Measurements from ENCODE around the gene SPOCK1.

The SPOCK1 gene

DNA sequence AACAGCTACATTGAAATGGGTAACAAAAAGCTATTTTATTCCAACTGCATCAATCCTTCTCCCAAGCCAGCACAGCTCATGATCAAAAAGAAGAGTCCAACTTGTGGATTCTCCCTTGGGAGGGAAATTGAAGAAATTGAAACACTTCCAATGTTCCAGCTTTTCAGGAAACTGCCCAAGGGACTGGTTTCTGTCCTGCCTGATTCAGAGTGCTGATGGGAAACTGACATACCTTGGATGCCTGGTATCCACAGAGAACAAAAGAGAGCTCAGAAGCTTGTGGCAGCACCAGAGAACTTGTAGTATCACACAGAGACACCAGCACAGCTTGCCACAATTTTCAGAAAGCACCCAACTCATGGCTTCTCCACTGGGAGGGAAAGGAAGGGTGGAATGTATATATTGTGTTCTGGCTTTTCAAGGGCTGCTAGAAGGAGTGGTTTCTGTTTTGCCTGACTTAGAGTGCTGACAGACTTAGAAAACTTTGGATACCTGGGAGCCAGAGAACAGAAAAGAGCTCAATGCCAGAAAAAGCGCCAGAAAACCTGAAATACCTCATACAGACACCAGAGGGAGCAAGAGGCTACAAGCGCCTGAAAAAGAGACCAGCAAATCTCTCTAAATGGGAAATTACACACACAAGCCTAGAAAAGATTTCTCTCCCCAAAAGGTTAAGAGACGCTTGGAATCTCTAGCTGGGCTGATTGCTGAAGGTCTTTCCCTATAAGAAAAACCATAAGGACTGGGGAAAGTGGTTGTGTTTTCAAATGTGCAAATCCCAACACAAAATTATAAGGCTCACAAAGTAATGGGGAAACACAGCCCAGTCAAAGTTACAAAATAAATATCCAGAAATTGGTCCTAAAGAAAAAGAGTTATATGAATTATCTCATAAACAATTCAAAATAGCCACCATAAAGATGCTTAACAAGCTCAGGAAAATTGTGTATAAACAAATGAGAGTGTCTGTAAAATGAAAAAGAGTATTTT lies 178.8 kb downstream of the SPOCK1 start:
- no peak for DNase-seq

DNA sequence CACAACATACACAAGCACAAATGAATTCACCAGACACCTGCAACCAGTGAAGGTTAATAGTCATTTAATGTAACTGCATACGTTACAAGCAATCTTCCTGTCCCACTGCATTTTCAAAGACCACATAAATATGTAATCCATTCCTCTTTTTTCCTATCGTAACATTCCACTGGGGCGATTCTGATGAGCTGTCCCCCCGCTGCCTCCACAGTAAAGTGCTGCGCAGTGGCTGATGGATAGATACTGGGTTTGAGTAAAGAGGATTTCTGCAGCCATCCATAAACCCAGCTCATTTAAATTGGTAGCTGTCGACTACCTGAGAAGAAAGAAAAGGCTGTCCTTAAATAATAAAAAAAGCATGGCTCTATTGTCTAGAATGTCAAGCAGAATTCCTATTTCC lies 181.1 kb downstream of the SPOCK1 start:
- no peak for DNase-seq

DNA sequence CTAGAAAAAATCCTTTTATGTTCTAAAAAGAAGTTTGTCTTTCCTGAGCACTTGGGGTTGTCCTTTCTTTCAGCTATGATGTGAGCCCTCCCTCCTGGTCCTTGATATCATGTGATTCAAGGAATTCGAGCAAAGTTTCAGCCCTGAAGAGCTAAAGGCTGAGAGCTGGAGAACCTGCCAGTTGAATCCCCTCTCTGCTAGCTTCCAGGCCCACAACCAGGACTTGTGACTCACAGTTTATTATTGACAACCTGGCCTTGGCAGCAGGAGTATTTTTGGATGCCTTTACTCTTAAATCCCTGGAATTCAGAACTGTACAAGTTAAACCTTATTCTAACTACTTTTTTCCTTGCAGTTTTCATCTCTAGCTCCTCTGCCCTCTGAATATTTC lies 182.8 kb downstream of the SPOCK1 start:
- no peak for DNase-seq

DNA sequence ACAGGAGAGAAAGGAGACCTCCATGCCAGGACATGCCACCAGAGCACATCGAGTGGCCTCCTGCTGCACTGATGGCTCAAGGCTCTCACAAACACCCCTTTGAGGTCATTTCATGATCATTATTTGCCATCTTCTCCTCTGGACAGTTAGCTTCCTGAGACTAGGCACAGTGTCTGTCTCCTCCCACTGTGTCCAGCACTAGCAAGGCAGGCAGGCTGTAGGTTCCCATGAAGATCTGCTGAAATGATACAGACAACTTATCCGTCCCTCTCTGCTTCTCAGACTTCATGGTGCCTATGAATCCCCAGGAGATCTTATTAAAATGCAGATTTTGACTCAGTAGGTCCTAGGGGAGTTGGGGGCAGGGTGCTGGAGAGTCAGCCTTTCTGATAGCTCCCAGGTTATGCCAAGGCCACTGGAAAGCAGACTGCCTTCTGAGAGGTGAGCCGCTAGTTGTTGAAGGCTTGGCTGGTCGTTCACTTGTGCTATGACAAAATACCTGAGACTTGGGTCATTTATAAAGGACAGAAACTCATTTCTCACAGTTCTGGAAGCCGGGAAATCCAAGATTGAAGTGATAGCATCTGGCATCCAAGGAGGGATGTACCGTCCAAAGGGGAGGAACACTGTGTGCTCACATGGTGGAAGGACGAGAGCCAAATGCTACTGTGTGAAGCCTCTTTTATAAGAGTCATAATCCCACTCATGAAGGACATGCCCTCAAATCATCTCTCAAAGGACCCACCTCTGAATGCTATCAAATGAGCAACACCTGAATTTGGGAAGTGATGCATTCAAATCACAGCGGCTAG lies 183.4 kb downstream of the SPOCK1 start:
- no peak for DNase-seq

DNA sequence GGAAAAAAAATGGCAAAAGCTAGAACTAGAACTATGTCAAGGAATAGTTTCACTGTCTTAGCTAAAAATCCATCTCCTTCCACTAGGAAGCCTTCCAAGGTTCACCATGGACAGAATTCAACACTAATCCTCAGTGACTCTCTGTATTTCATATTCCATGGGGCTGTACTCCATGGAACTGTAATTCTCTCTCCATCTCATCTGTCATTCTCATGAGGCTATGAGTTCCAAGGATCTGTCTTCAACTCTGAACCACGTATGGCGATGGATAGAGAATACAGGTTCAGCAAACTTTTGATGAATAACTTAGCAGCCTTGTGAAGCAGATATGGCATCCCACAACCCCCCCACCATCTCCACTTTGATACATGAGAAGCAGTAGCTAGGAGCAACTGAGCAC lies 184.0 kb downstream of the SPOCK1 start:
- no peak for DNase-seq

DNA sequence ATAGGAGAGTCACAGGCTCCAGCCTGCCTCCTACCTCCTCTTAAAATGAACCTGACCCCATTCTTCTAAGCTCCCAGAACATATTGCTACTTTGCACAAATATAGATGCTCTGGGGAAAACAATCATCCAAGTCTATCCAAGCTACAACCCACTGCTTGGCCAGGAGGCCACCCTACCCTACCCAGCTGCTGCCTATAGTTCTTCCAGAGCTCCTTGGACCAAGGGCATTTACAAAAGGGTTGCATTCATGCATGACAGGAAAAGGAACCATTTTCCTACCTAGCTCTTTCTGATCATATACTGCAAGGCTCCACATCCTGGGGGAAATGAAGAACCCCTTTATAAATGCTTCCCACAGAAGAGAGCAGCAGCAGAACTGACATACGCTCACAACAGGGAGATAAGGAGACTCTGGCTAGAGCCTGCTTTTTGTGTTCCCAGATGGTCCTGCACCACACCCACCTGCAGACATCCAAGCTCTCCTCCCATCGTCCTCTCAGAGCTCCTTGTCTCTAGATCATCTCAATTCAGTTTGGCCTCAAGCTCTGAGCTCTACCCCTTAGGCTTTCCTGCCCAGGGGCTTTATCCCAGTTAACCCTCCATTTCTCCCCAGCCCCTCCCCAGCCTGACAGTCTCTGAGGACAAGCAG lies 185.5 kb downstream of the SPOCK1 start:
- DNase-seq, result no peak

DNA sequence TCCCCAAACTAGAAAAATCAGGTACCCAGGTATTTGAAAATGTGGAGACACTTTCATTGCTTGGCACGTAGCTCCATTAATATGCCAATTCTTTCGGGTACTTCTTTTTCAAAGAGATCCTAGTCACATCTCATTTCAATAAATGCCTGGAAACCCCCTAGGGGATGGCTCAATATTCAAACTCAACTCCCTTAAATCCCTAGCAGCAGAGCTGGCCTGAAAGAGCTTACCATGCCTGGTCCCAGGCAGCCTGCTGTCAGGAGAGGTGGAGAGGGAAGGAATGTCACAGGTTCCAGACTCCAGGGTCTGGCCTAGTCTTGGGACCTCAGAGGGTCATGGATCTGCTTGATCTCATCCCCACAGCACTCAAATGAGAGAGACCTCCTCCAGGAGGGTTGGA lies 187.1 kb downstream of the SPOCK1 start:
- DNase-seq, result no peak

DNA sequence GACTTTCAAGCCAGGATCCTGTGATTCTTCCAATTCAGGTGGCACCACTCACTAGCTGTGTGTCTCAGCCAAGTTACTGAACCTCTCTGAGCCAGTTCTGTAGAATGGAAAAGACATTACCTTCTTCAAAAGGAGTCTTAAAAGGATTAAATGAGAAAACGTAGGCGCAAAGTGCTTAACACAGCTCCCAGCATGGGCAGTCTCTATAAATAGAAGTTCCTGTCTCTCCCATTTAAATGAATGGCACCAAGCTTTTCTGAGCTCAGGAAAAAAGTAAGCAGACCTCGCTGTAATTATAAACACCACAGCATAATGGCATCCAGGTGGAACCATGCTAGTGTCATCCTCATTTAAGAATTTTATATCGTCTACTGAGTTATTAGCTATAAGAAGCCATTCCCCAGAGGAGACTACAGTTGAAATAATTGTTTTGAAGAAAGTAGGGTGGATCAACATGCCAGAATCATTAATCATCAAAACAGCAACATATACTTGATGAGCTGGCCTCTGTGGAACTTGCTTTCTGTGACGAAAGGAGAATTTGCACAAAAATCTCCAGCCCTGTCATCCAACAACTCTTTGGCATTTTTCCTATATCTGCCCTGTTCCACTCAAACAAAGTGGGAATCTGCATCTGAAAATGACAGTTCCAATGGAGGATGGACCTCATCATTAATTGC lies 188.9 kb downstream of the SPOCK1 start:
- DNase-seq, result no peak

DNA sequence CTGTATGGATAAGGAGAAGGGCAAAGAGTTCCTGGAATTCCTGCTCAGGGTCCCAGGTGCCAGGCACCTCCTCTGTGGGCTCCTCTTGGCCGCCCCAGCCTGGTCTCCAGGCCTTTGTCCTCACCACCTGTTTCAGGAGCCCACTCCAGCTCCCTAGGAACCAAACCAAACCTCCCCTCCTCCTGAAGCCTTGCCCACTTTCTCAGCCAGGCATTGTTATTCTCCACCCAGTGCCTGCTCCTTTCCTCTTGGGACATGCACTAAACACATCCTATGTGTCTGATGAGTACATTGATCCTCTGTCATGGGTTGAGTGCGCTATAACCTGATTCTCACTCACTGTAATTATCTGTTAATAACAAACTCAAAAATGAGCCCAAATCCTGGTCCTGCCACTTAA lies 189.8 kb downstream of the SPOCK1 start:
- no peak for DNase-seq

DNA sequence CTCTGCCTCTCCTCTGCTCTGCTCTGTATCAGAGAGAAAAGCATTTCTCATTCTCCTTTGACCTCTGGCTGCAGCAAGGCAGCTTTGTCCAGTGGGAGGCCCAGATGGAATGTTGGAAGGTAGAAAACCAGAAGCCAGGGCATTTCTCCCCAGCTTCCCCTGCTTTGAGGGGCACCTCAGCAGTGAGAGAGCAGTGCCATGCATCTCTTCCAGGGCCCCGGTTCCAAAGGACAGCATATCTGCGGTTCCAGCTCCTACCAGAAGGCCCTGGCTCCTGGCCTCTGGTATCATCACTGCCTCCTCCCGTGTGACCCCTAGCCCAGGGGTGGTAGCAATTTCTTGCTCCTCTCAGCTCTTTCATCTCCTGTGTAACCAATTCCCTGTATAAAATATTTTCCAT lies 190.8 kb downstream of the SPOCK1 start:
- DNase-seq, result no peak

DNA sequence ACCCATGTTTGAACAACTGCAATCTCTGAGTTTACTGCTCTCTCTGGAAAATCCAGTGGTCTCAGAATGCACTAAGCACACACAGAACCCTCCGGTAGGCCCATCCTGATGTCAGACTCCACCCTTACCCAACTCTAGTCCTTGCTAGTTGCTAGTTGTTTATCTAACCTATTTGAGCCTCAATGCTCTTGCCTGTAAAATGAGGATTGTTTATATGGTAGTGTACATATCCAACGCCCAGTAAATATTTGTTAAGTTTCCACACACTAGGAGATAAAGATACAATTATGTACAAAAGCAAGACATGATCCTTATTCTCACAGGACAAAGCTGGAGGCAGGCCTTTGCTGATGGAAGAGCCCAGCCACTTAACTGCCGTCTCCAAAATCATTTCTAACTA lies 192.2 kb downstream of the SPOCK1 start:
- no peak for DNase-seq

DNA sequence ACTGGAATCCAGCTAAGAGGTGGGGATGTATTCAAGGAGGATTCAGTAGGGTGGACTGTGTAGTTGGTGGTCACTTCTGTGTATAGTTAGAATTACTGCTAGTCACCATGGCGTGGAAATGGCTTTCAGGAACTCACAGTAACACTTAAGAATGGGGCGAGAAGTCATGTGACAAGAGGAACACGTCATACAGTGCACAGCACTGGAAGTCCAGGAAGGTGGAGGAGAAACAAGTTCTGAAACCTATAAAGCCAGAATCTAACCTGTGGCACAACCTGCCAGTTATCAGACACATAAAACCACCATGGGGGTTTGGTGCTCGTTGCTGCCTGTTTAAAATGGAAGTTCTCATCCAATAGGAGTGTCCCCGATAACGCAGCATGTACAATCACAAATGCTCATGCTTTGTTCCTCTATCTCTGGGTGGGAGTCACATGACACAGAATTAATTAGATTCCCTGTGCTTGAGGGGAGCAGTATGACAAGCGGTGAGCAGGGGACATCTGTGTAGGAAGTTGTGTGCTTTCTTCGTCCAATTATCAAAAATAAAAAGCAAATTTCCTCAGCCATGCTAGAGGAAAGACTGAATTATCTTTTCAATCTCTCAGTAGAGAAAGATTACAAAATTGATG lies 193.0 kb downstream of the SPOCK1 start:
- no peak for DNase-seq

DNA sequence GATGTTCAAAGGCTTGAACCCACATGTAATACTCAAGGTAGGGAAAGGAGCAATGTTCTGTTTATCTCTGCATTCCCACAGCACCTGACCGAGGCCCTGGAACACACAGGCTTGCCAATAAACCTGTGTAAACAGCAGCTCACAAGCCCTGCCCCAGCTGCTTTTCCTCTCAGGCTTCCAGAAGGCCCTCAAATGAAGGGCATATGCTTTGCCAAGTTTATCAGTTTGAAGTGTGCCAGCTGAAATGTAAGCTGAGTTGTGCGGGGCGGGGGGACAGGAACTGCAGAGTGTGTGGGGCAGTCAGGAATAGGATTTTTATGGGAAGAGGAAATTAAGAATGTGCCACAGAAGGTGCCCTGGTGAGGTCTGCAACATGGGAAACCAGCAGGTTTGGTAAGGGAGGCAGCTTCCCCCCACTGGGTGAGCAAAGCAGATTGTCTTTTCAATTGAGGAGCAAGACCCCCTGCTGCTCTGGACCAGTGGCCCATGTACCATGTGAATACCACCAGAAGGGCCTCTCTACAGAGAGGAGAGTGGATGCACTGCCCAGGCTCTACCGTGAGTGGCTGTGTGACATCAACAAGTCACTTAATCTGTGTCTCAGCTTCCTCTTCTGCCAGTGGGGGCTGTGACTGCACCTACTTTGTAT lies 194.8 kb downstream of the SPOCK1 start:
- DNase-seq, result no peak

DNA sequence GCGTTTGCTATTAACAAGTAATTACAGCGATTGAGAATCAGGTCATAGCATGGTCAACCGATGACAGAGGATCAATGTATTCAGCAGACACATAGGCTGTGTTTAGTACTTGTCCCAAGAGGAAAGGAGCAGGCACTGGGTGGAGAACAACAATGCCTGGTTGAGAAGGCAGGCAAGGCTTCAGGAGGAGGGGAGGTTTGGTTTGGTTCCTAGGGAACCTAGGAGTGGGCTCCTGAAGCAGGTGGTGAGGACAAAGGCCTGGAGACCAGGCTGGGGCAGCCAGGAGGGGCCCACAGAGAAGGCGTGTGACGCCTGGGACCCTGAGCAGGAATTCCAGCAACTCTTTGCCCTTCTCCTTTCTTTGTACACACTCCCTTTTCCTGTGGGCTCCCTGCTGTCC lies 195.6 kb downstream of the SPOCK1 start:
- no peak for DNase-seq

DNA sequence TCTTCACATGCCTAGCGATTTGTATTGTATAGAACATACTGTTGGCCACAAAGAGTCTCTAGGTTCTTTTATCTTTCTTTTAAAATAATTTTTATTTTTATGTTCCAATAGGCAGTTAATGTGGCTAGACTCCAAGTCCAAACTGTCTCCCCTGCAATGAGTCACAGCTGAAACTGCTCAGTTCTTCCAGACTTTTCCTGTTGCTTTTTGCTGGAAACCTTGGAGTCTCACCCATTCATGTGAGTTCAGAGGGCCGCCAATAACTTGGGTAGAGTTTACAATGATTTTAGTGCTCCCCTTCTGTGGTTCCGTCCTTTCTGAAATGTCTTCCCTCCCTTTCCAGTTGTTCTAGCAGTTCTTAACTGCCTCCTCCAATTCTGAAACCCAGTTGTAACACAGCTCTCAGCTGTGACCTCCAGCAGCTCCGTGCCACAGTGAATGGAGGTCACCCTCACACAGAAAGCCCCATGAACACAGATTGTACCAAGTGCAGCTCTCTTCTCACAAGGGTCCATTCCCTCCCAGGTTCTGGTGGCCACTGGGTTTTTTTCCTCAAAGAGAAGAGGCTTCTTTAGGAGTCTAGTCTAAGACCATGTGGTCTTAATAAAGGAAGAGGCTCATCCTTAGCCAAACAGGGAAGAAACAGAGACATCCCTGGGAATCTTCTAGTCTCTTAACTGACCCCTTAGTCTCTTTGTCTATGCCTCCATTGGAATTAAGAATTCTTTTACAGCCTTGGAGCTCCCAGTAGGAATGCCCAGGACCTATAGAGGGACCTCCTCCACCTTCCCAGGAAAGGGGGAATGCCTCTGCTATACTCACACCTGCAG lies 198.5 kb downstream of the SPOCK1 start:
- DNase-seq, result no peak

DNA sequence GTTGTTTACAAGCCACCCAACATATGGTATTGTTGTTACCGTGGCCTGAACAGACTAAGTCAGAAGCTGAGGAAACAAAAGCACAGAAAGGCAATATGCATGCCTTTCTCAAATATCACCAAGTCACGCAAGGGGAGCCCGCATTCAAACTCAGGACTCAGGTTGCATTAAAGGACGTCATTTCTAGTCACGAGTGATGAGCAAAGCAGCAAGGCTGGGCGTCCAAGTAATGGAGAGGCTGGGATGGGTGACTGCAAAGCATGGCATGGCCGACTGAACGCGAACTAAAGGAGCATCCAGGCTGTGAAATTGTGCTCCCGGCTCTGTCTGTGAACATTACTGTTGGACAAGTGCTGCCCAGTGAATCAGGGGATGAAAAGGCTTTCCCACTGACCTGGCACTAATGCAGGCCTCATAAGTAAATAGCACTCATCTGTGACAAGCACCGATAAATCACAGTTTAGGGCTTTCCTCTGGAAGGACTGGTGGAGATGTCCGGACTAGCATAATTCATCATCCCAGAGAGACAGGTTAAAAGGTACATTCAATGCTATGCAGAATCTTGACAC lies 202.8 kb downstream of the SPOCK1 start:
- DNase-seq, result no peak

DNA sequence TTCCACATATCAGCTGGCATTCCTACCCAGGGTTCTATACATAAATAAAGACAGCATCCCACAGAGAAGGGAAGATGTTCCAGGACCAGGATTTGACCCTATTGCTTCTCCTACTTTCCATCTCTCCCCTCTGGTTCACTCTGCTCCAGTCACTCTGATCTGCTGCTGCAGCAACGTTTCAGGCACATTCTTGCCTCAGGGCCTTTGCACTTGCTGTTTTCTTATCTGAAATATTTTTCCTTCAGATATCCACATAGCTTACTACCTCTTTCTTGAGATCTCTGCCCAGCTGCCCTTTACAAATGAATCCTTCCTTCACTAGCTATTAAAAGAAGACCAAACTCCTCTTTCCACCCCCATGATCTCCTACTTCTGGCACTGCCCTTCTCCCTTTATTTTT lies 204.5 kb downstream of the SPOCK1 start:
- no peak for DNase-seq

DNA sequence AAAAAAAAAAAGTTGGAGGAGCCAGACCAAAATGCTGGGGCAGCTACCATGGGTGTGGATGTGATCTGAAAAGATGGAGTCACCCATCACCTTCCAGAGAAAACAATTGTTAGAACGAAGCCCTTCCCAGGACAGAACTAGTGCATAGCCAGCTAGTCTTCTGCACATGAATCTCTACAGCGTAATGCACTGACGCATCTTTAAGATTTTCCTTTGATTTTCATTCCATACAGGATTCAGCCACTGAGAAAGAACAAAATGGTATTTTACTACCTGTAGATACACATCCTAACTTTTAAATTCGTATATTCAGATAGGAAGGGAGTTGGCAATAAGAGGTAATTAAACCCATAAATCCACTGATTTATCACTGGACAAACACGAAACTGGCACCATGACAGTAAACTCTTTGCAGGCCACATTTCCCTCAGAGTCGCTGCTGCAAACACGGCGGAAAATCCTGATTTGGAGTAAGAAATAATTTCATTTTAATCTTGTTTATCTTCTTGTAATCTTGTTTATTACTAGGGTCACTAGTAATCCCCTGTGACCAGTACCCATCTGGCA lies 206.6 kb downstream of the SPOCK1 start:
- DNase-seq, result no peak

DNA sequence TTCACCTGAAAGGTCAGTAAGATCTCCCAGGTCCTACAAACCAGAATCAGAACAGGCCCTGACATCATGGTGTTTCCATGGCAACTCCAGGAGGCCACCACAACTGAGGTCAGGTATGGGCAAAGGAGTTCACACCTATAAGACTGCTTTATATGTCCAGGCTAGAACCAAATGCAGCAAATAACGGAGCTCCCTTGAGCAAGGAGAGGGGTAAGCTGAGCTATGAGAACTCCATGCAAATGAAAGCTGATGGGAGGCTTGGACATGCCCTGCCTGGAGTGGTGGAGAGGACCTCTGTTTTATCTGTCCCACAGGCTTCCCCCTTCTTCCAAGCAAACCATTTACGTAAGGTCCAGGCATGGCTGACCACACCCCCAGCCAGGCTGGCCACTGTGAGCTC lies 207.7 kb downstream of the SPOCK1 start:
- no peak for DNase-seq

DNA sequence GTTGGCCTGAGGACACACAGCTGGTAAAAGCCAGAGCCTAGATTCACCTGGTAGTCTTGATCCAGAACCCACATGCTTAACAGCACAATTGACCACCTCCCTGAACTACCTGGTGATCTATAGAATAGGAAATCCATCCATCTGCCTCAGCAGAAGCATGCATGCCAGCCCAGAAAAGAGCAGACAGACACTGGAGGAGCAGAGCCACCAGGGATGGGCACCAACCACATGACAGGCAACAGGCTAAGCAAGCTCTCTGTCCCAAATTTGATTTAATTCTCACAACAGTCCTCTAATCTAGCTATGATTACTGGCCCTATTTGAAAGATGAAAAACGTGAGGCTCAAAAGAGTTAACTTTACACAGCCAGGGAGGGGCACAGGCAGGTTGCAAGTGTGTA lies 208.1 kb downstream of the SPOCK1 start:
- DNase-seq, result no peak
